DMS79 (cell line): ENCODE measurements around the gene TSHZ1.

ENCODE experiments used
- DNase-seq: peaks from one replicate; lab custom pipeline; 2025; lab: John Stamatoyannopoulos, UW

The TSHZ1 gene

GRCh38 chr18:75249175-75249518 lies 38.5 kb downstream of the TSHZ1 start:
- no peak for DNase-seq

- no peak for DNase-seq
Measured at GRCh38 chr18:75249672-75250470, 39.3 kb downstream of the TSHZ1 start.

GRCh38 chr18:75250471-75250821 lies 39.8 kb downstream of the TSHZ1 start:
- no peak for DNase-seq

- DNase-seq, result no peak
Measured at GRCh38 chr18:75251466-75251865, 40.9 kb downstream of the TSHZ1 start.

- no peak for DNase-seq
Measured at GRCh38 chr18:75252136-75252535, 41.5 kb downstream of the TSHZ1 start.

- DNase-seq, result no peak
Measured at GRCh38 chr18:75253043-75253442, 42.4 kb downstream of the TSHZ1 start.

- no peak for DNase-seq
Measured at GRCh38 chr18:75253784-75254183, 43.2 kb downstream of the TSHZ1 start.

GRCh38 chr18:75255094-75255493 lies 44.5 kb downstream of the TSHZ1 start:
- DNase-seq, result no peak

GRCh38 chr18:75256376-75256775 lies 45.8 kb downstream of the TSHZ1 start:
- no peak for DNase-seq

- no peak for DNase-seq
Measured at GRCh38 chr18:75257605-75258004, 47.0 kb downstream of the TSHZ1 start.

GRCh38 chr18:75261430-75262223 lies 51.0 kb downstream of the TSHZ1 start:
- DNase-seq, result no peak

GRCh38 chr18:75262511-75262910 lies 51.9 kb downstream of the TSHZ1 start:
- DNase-seq, result no peak

- no peak for DNase-seq
Measured at GRCh38 chr18:75264195-75264594, 53.6 kb downstream of the TSHZ1 start.

GRCh38 chr18:75264926-75265597 lies 54.5 kb downstream of the TSHZ1 start:
- DNase-seq, result no peak

- no peak for DNase-seq
Measured at GRCh38 chr18:75265872-75266271, 55.3 kb downstream of the TSHZ1 start.

GRCh38 chr18:75267643-75268363 lies 57.2 kb downstream of the TSHZ1 start:
- DNase-seq, result no peak

- no peak for DNase-seq
Measured at GRCh38 chr18:75268364-75268646, 57.7 kb downstream of the TSHZ1 start.

- DNase-seq, result no peak
Measured at GRCh38 chr18:75269124-75269680, 58.6 kb downstream of the TSHZ1 start.

- no peak for DNase-seq
Measured at GRCh38 chr18:75269696-75270095, 59.1 kb downstream of the TSHZ1 start.

- no peak for DNase-seq
Measured at GRCh38 chr18:75271952-75272351, 61.4 kb downstream of the TSHZ1 start.

GRCh38 chr18:75273817-75274216 lies 63.2 kb downstream of the TSHZ1 start:
- DNase-seq, result no peak

GRCh38 chr18:75275226-75275625 lies 64.6 kb downstream of the TSHZ1 start:
- no peak for DNase-seq
